ENCODE measurements around the gene FRMD7. TPM values are rescaled to one million over a fixed set of nuclear protein-coding genes. Genes with fewer than 3 reads are reported as not detected.

Gene FRMD7, protein sequence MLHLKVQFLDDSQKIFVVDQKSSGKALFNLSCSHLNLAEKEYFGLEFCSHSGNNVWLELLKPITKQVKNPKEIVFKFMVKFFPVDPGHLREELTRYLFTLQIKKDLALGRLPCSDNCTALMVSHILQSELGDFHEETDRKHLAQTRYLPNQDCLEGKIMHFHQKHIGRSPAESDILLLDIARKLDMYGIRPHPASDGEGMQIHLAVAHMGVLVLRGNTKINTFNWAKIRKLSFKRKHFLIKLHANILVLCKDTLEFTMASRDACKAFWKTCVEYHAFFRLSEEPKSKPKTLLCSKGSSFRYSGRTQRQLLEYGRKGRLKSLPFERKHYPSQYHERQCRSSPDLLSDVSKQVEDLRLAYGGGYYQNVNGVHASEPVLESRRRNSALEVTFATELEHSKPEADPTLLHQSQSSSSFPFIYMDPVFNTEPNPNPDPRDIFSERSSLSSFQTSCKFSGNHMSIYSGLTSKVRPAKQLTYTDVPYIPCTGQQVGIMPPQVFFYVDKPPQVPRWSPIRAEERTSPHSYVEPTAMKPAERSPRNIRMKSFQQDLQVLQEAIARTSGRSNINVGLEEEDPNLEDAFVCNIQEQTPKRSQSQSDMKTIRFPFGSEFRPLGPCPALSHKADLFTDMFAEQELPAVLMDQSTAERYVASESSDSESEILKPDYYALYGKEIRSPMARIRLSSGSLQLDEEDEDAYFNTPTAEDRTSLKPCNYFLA
- total RNA-seq = not detected in 2 replicates

DNA sequence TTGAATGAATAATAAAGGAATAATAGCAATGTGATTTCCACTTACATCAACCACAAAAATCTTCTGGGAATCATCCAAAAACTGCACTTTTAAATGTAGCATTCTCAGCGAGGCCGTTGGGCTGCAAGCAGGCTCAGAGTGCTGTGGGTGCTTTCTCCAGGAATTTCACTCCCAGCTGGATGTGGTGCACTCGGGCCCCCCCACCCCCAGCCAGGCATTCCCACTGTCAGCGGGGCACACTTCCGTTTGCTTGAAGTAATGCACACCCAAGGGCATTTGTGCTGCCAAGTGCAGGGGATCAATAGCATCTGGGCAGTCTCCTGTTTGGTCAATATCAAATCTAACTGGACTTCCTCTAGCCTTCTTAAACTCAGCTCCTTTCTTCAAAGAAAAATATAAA lies at the start of gene FRMD7:
FRMD7 (minus strand) TSS at position 278 of the 400 bp plus-strand sequence; CDS start at position 102, 176 bp downstream.

Other genes starting within 250 kb of the FRMD7 start
- gene STK26, start 104.7 kb downstream of the FRMD7 start, total RNA-seq = 0.75 and 1.5 TPM in 2 replicates
- 13.2 and 15.1 TPM in 2 replicates for gene RAP2C, start 91.4 kb upstream of the FRMD7 start, total RNA-seq